ENCODE measurements around the gene HBE1.

HBE1 gene

GRCh38 chr11:5229796-5230195 is 39.9 kb downstream of the HBE1 start:
- Histone ChIP-seq H3K27me3 (ENCODE audit: insufficient read depth, poor library complexity, severe bottlenecking) (no peaks in the 10 kb centered on the region), H3K27ac (ENCODE audit: poor library complexity, severe bottlenecking) (no peak overlapping the region), H3K36me3 (ENCODE audit: low read depth) (no peaks in the 10 kb centered on the region), H3K9me3 (ENCODE audit: severe bottlenecking) (no peaks in the 10 kb centered on the region), H3K4me3 (ENCODE audit: severe bottlenecking) (no peak overlapping the region), H3K4me1 (ENCODE audit: insufficient read depth, poor library complexity, severe bottlenecking) (no peaks in the 10 kb centered on the region)
- no peak for DNase-seq (ENCODE audit: low spot score)
- ATAC-seq (ENCODE audit: low read depth), result no peak
- TF ChIP-seq, protein P1, sequence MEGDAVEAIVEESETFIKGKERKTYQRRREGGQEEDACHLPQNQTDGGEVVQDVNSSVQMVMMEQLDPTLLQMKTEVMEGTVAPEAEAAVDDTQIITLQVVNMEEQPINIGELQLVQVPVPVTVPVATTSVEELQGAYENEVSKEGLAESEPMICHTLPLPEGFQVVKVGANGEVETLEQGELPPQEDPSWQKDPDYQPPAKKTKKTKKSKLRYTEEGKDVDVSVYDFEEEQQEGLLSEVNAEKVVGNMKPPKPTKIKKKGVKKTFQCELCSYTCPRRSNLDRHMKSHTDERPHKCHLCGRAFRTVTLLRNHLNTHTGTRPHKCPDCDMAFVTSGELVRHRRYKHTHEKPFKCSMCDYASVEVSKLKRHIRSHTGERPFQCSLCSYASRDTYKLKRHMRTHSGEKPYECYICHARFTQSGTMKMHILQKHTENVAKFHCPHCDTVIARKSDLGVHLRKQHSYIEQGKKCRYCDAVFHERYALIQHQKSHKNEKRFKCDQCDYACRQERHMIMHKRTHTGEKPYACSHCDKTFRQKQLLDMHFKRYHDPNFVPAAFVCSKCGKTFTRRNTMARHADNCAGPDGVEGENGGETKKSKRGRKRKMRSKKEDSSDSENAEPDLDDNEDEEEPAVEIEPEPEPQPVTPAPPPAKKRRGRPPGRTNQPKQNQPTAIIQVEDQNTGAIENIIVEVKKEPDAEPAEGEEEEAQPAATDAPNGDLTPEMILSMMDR (IDR thresholded peaks at IDR 0.05; ENCODE audit: poor library complexity, severe bottlenecking), result no peak

DNA sequence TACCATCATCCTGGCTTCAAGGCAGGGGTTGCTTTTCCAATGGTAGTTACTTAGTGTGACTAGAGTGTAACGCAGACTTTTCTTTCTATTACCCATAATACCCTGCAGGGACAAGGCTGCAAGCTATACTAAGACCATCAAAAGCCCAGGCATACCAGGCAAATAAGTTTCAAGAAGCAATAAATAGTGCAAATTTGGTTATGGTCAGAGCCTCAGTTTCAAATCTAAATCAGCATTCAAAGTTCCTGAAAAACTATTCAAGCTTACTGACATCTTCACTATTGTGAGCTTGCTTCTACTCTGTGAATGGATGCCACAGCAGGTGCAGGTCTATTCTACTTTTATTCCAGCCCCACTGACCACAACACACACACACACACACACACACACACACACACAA is 40.4 kb downstream of the HBE1 start:
- H3K27me3 ChIP-seq (ENCODE audit: insufficient read depth, poor library complexity, severe bottlenecking), result no peaks in the 10 kb centered on the region
- H3K36me3 ChIP-seq (ENCODE audit: low read depth), result no peaks in the 10 kb centered on the region
- TF ChIP-seq, protein P1 (IDR thresholded peaks at IDR 0.05; ENCODE audit: poor library complexity, severe bottlenecking), result no peak
- no peaks in the 10 kb centered on the region for H3K4me1 ChIP-seq (ENCODE audit: insufficient read depth, poor library complexity, severe bottlenecking)
- no peak overlapping the region for H3K27ac ChIP-seq (ENCODE audit: poor library complexity, severe bottlenecking)
- ATAC-seq (ENCODE audit: low read depth) (no peak), DNase-seq (ENCODE audit: low spot score) (no peak)
- H3K4me3 ChIP-seq (ENCODE audit: severe bottlenecking), result no peak overlapping the region
- H3K9me3 ChIP-seq (ENCODE audit: severe bottlenecking), result no peaks in the 10 kb centered on the region

DNA sequence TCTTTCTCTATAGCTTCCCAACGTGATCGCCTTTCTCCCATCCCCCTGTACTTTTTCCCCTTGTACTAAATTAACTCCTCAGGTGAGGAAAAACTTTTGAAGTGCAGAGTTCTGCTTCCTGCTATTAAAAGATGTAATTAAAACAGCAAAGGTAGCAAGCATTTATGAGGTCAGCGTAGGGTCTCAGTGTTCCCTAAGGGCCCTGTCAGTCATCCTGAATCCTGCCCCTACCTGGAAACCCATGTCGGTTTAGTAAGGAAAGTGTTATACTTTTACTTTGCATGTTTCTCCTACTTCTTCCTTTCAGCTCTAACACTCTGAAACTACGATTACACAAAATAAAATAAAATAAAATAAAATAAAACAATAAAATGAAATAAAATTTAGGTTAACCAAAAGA is 41.6 kb downstream of the HBE1 start:
- Histone ChIP-seq H3K36me3 (ENCODE audit: low read depth) (no peaks in the 10 kb centered on the region), H3K4me3 (ENCODE audit: severe bottlenecking) (no peak overlapping the region), H3K9me3 (ENCODE audit: severe bottlenecking) (no peaks in the 10 kb centered on the region), H3K27me3 (ENCODE audit: insufficient read depth, poor library complexity, severe bottlenecking) (no peaks in the 10 kb centered on the region), H3K4me1 (ENCODE audit: insufficient read depth, poor library complexity, severe bottlenecking) (no peaks in the 10 kb centered on the region), H3K27ac (ENCODE audit: poor library complexity, severe bottlenecking) (no peak overlapping the region)
- ATAC-seq (ENCODE audit: low read depth), result no peak
- TF ChIP-seq, protein P1 (IDR thresholded peaks at IDR 0.05; ENCODE audit: poor library complexity, severe bottlenecking), result no peak
- DNase-seq (ENCODE audit: low spot score), result no peak

GRCh38 chr11:5227681-5228080 is 42.1 kb downstream of the HBE1 start:
- TF ChIP-seq, protein P1 (IDR thresholded peaks at IDR 0.05; ENCODE audit: poor library complexity, severe bottlenecking), result no peak
- no peak for DNase-seq (ENCODE audit: low spot score)
- Histone ChIP-seq H3K36me3 (ENCODE audit: low read depth) (no peaks in the 10 kb centered on the region), H3K4me3 (ENCODE audit: severe bottlenecking) (no peak overlapping the region), H3K27ac (ENCODE audit: poor library complexity, severe bottlenecking) (no peak overlapping the region), H3K4me1 (ENCODE audit: insufficient read depth, poor library complexity, severe bottlenecking) (no peaks in the 10 kb centered on the region), H3K27me3 (ENCODE audit: insufficient read depth, poor library complexity, severe bottlenecking) (no peaks in the 10 kb centered on the region), H3K9me3 (ENCODE audit: severe bottlenecking) (no peaks in the 10 kb centered on the region)
- ATAC-seq (ENCODE audit: low read depth), result no peak

- ATAC-seq (ENCODE audit: low read depth), result no peak; the same call in 2 of the 3 replicates
- Histone ChIP-seq H3K27me3 (ENCODE audit: insufficient read depth, poor library complexity, severe bottlenecking) (no peaks in the 10 kb centered on the region), H3K4me3 (ENCODE audit: severe bottlenecking) (no peak within 1 kb of the TSS), H3K4me1 (ENCODE audit: insufficient read depth, poor library complexity, severe bottlenecking) (no peaks in the 10 kb centered on the region), H3K9me3 (ENCODE audit: severe bottlenecking) (no peaks in the 10 kb centered on the region), H3K36me3 (ENCODE audit: low read depth) (no peaks in the 10 kb centered on the region), H3K27ac (ENCODE audit: poor library complexity, severe bottlenecking) (no peak within 1 kb of the TSS)
- TF ChIP-seq, protein P1 (IDR thresholded peaks at IDR 0.05; ENCODE audit: poor library complexity, severe bottlenecking), result no peak
- no peak for DNase-seq (ENCODE audit: low spot score)
Observed at GRCh38 chr11:5226732-5227310, 42.9 kb downstream of the HBE1 start, which contains the start of gene HBB. TSS of gene HBB (minus strand) at chr11:5227071. CDS start at chr11:5227021, 50 bp downstream.
